WI38 (cell line): ENCODE measurements around the gene CDK14.

ENCODE experiments used
- H3K4me3 ChIP-seq: 2 replicates; pipeline ENCODE4 v1.5.1; 2011; ENCODE audit warnings: low read depth, mild to moderate bottlenecking, control low read depth, low read length
- CTCF ChIP-seq: IDR thresholded peaks from 2 replicates; pipeline ENCODE4 v1.5.1; 2012; ENCODE audit warnings: low read depth, mild to moderate bottlenecking, control low read depth, low read length

The CDK14 gene

GRCh38 chr7:91230503-91230902 lies 634.4 kb downstream of the CDK14 start:
- H3K4me3 ChIP-seq, result no peak overlapping the region
- no peak for TF ChIP-seq CTCF

GRCh38 chr7:91233212-91233611 lies 637.1 kb downstream of the CDK14 start:
- H3K4me3 ChIP-seq, result no peak overlapping the region
- TF ChIP-seq CTCF, result no peak

GRCh38 chr7:91235211-91235832 lies 639.2 kb downstream of the CDK14 start:
- H3K4me3 ChIP-seq, result no peak overlapping the region
- TF ChIP-seq CTCF, result no peak

DNA sequence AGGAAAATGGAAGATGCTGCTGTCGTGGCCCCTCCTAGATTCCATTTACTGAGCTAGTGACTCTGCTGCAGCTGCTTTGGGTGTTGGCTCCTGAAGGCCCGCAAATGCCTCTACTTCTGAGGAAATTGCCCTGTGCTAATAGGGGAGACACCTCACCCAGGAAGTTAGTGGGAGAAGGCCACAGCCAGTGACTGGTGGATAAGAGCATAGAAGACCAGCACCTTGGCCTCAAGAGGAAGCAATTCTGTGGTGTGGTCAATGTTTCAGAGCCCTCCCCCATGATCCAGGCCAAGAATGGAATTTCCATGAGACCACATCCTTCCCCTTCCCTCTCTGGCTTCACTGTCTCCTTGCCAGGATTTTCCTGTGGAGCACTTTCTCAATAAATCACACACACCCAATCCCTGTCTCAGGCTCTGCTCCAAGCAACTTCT lies 643.1 kb downstream of the CDK14 start:
- H3K4me3 ChIP-seq, result no peak overlapping the region
- no peak for TF ChIP-seq CTCF

DNA sequence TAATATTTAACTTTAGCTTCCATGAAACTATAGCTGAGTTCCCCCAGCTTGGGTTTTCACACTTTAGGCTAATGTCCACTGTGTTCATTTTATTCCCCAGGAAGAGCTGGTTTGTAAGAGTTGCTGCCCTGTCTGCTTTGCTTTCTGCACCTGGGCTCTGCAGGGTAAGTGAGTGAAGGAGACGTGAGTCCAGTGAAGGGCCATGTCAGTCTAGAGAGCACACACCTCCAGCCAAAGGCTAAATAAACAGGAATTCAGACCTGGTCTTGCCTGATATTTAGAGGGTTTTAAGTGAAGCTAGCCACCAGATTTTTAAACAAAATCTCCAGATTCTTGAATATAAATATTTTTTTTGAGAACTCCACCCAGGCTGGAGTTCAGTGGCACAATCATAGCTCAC lies 643.7 kb downstream of the CDK14 start:
- H3K4me3 ChIP-seq, result no peak overlapping the region

DNA sequence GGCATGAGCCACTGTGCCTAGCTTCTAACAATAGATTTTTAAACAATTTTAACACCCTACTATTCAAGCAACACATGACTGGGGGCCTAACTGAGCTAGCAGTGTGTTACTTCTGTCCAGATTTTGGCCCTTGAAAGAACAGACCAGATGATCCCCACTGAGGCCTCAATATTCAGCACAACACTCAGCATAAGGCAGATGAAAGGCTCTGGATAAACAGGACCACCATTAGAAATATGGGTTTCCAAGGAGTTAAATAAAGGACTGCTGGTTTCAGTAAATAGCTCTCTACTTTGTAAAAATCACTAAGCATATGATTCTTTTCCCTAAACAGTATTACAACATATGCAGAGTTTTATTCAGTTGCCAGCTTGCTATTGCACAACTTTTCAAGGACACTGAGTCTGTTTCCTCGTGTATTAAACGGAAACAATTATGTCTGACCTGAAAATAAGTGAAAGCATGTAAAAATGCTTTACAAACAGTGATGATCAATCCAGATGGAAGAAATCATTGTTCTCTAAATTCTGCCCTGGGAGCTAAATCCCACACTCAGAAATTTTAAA lies 644.3 kb downstream of the CDK14 start:
- TF ChIP-seq CTCF, result no peak
- no peak overlapping the region for H3K4me3 ChIP-seq

More for the DNA sequence above, 643.7 kb downstream of the CDK14 start:
- TF ChIP-seq CTCF, result no peak

GRCh38 chr7:91242097-91242844 lies 646.1 kb downstream of the CDK14 start:
- TF ChIP-seq CTCF, result no peak
- H3K4me3 ChIP-seq, result no peak overlapping the region
